ENCODE measurements around the gene IMPACT.

The IMPACT gene

GRCh38 chr18:24402209-24402785 lies 24.2 kb upstream of the IMPACT start:
- no peak for TF ChIP-seq ZFX (IDR thresholded peaks at IDR 0.05; ENCODE audit: borderline replicate concordance)
- TF ChIP-seq, protein P1, sequence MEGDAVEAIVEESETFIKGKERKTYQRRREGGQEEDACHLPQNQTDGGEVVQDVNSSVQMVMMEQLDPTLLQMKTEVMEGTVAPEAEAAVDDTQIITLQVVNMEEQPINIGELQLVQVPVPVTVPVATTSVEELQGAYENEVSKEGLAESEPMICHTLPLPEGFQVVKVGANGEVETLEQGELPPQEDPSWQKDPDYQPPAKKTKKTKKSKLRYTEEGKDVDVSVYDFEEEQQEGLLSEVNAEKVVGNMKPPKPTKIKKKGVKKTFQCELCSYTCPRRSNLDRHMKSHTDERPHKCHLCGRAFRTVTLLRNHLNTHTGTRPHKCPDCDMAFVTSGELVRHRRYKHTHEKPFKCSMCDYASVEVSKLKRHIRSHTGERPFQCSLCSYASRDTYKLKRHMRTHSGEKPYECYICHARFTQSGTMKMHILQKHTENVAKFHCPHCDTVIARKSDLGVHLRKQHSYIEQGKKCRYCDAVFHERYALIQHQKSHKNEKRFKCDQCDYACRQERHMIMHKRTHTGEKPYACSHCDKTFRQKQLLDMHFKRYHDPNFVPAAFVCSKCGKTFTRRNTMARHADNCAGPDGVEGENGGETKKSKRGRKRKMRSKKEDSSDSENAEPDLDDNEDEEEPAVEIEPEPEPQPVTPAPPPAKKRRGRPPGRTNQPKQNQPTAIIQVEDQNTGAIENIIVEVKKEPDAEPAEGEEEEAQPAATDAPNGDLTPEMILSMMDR (IDR thresholded peaks at IDR 0.05), result peak; percentile 51
- H3K27ac ChIP-seq, result no peak overlapping the region

- no peak overlapping the region for H3K27ac ChIP-seq
- TF ChIP-seq ZFX (IDR thresholded peaks at IDR 0.05; ENCODE audit: borderline replicate concordance), result no peak
- TF ChIP-seq, protein P1 (IDR thresholded peaks at IDR 0.05), result no peak
Observed at GRCh38 chr18:24403076-24403475, 23.4 kb upstream of the IMPACT start.

GRCh38 chr18:24404591-24404990 lies 21.9 kb upstream of the IMPACT start:
- no peak for TF ChIP-seq ZFX (IDR thresholded peaks at IDR 0.05; ENCODE audit: borderline replicate concordance)
- TF ChIP-seq, protein P1 (IDR thresholded peaks at IDR 0.05), result no peak
- no peak overlapping the region for H3K27ac ChIP-seq

- TF ChIP-seq, protein P1 (IDR thresholded peaks at IDR 0.05), result no peak
- no peak for TF ChIP-seq ZFX (IDR thresholded peaks at IDR 0.05; ENCODE audit: borderline replicate concordance)
- no peak overlapping the region for H3K27ac ChIP-seq
Observed at GRCh38 chr18:24408496-24408895, 18.0 kb upstream of the IMPACT start.

GRCh38 chr18:24413148-24413547 lies 13.3 kb upstream of the IMPACT start:
- no peak for TF ChIP-seq ZFX (IDR thresholded peaks at IDR 0.05; ENCODE audit: borderline replicate concordance)
- TF ChIP-seq, protein P1 (IDR thresholded peaks at IDR 0.05), result peak; percentile 16; the same call in 1 of the 2 replicates
- no peak overlapping the region for H3K27ac ChIP-seq

GRCh38 chr18:24414349-24415003 lies 12.0 kb upstream of the IMPACT start:
- no peak for TF ChIP-seq ZFX (IDR thresholded peaks at IDR 0.05; ENCODE audit: borderline replicate concordance)
- TF ChIP-seq, protein P1 (IDR thresholded peaks at IDR 0.05), result no peak
- H3K27ac ChIP-seq, result no peak overlapping the region

GRCh38 chr18:24417480-24417879 lies 9.0 kb upstream of the IMPACT start:
- no peak overlapping the region for H3K27ac ChIP-seq
- TF ChIP-seq, protein P1 (IDR thresholded peaks at IDR 0.05), result no peak
- no peak for TF ChIP-seq ZFX (IDR thresholded peaks at IDR 0.05; ENCODE audit: borderline replicate concordance)

Data from 22Rv1 (cell line).